ENCODE measurements around the gene VAV2. TPM values are rescaled to one million over a fixed set of nuclear protein-coding genes. Genes with fewer than 3 reads are reported as not detected.

Gene VAV2
- total and polyA plus RNA-seq, 9 of the 15 experiments (the other 6 are each of a cell fraction or from before 2014, with no cell fraction given) = 0.01 to 2.7 (median 1.0) TPM; not detected in 1

DNA sequence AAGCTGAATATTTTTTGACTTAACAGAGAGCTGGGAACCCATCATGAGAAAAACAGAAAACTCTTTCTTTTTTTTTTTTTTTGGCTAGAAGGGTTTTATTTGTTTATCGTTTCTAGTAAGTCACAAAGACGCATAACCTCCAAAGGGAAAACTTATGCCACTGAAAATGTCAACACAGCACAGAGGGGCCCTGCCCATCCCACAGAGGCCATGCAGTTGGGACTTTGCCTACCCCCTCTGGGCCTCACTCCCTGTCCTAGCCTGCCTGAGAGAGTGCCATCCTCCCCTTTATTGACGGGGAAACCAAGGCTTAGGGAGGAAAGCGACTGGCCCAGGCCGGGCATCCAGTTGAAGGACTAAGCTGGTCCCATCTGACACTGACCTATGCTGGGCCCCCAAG lies 74.7 kb downstream of the VAV2 start:
- WGBS (ENCODE audit: insufficient coverage, low coverage, missing lambda C conversion rate) = 5% methylated on average over 5 of the region's 5 CpGs
- Histone ChIP-seq H2AFZ (ENCODE audit: low read depth, low read length) (no peak overlapping the region), H3K4me3 (no peak overlapping the region), H3K36me3 (ENCODE audit: control insufficient read depth, insufficient read depth, low read length) (no peaks in the 10 kb centered on the region), H3K4me2 (ENCODE audit: insufficient read depth, low read length) (no peak overlapping the region), H3K4me1 (replicated peaks in 1 of 2; ENCODE audit: control insufficient read depth in 2 of 2, insufficient read depth in 2 of 2, low read length in 2 of 2) (no peaks in the 10 kb centered on the region; a peak in 1 of 5 replicates), H3K9ac (ENCODE audit: insufficient read depth in 1 of 2, low read depth in 2 of 2, low read length in 2 of 2) (no peak overlapping the region), H3K9me1 (ENCODE audit: control insufficient read depth, insufficient read depth, low read length) (no peaks in the 10 kb centered on the region), H3K27ac (ENCODE audit: extremely low read depth, low read depth, low read length) (no peak overlapping the region), H3K79me2 (ENCODE audit: control insufficient read depth, insufficient read depth, low read length) (no peaks in the 10 kb centered on the region), H3K27me3 (ENCODE audit: control insufficient read depth in 2 of 2, insufficient read depth in 2 of 2, low read length in 2 of 2) (peaks cover under 1 to 62% of the 10 kb centered on the region in 2 experiments; a peak in 4 of 5 replicates), H4K20me1 (replicated peaks; ENCODE audit: control insufficient read depth, insufficient read depth, low read length) (peaks cover 14% of the 10 kb centered on the region), H3K9me3 (replicated peaks; ENCODE audit: control insufficient read depth, insufficient read depth, low read depth, low read length) (no peaks in the 10 kb centered on the region; the same call in 1 of the 2 replicates)
- no TSS peak for BruUV-seq (replicated peaks)
- intact Hi-C loops (cut with micrococcal nuclease) (no loop called here), in situ Hi-C loops (cut with MboI) (no loop called here)
- POLR2A ChIA-PET = interaction anchor here (0.6 kb wide), 2 partner anchors 37 to 485 kb away, joined by 3 read pairs; no protein-coding TSS in a partner anchor
- no peak for ATAC-seq
- no peak for FAIRE-seq
- DNase-seq (ENCODE audit: extremely low read depth in 1 of 4, low spot score in 3 of 4) = no peak
- CTCF ChIA-PET (ENCODE audit: low intra/inter-chr PET ratio) = no interaction called here
- TF ChIP-seq CUX1 (CRISPR knock-in tag; IDR thresholded peaks at IDR 0.05) (no peak), NRF1 (conservative IDR thresholded peaks at IDR 0.05 in 1 of 2, IDR thresholded peaks at IDR 0.05 in 1 of 2) (no peak), RREB1 (CRISPR knock-in tag; IDR thresholded peaks at IDR 0.05) (no peak), ZNF644 (tag; IDR thresholded peaks at IDR 0.05; ENCODE audit: low read depth) (no peak), ZNF133 (CRISPR knock-in tag; IDR thresholded peaks at IDR 0.05) (no peak), MIER1 (IDR thresholded peaks at IDR 0.05; ENCODE audit: low read depth) (no peak), ZNF444 (CRISPR knock-in tag; IDR thresholded peaks at IDR 0.05) (no peak), PML (IDR thresholded peaks at IDR 0.05; ENCODE audit: low read length) (no peak), ZNF79 (CRISPR knock-in tag; IDR thresholded peaks at IDR 0.05; ENCODE audit: low read depth) (no peak)
- TF ChIP-seq, protein P1, sequence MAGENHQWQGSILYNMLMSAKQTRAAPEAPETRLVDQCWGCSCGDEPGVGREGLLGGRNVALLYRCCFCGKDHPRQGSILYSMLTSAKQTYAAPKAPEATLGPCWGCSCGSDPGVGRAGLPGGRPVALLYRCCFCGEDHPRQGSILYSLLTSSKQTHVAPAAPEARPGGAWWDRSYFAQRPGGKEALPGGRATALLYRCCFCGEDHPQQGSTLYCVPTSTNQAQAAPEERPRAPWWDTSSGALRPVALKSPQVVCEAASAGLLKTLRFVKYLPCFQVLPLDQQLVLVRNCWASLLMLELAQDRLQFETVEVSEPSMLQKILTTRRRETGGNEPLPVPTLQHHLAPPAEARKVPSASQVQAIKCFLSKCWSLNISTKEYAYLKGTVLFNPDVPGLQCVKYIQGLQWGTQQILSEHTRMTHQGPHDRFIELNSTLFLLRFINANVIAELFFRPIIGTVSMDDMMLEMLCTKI (IDR thresholded peaks at IDR 0.05; ENCODE audit: partially characterized antibody) = no peak

Measured in K562 (cell line).